Esophagus (tissue), 2 donors: ENCODE results near the gene ATP5PD. TPM values are rescaled to one million over a fixed set of nuclear protein-coding genes. Genes with fewer than 3 reads are reported as not detected.

Experiments used
- H3K27ac ChIP-seq, 2 donors: one replicate each; pipeline ENCODE4 v1.5.1; 2013; ENCODE audit warnings: low read depth in 2 of 2, mild to moderate bottlenecking in 2 of 2, inconsistent platforms in 1 of 2, low read length in 1 of 2, moderate library complexity in 1 of 2
- H3K27me3 ChIP-seq, 2 donors: one replicate each; pipeline ENCODE4 v1.6.1; 2013; ENCODE audit warnings: low read length in 2 of 2, control low read depth in 1 of 2, mild to moderate bottlenecking in 1 of 2; ENCODE audit not compliant: insufficient read depth in 2 of 2, control insufficient read depth in 1 of 2
- H3K36me3 ChIP-seq, 2 donors: one replicate each; pipeline ENCODE4 v1.6.1; 2013; ENCODE audit warnings: low read length in 1 of 2; ENCODE audit not compliant: control insufficient read depth in 2 of 2, insufficient read depth in 2 of 2
- H3K4me1 ChIP-seq, 2 donors: one replicate each; pipeline ENCODE4 v1.6.1; 2013; ENCODE audit warnings: low read length in 1 of 2; ENCODE audit not compliant: control insufficient read depth in 2 of 2, insufficient read depth in 2 of 2
- H3K4me3 ChIP-seq, 2 donors: one replicate each; pipeline ENCODE4 v1.5.1; 2013; ENCODE audit warnings: low read length in 2 of 2, mild to moderate bottlenecking in 2 of 2, low read depth in 1 of 2, moderate library complexity in 1 of 2
- H3K9me3 ChIP-seq, 2 donors: one replicate each; pipeline ENCODE4 v1.6.1; 2013; ENCODE audit warnings: mild to moderate bottlenecking in 2 of 2, low read depth in 1 of 2, low read length in 1 of 2, moderate library complexity in 1 of 2; ENCODE audit not compliant: control insufficient read depth in 2 of 2, insufficient read depth in 1 of 2
- WGBS, 2 donors: extraction: QIAGEN DNeasy Blood & Tissue Kit; methylation state at CpG; one replicate each; pipeline ENCODE4 v1.1.7; 2013; 5-methylcytosine and 5-hydroxymethylcytosine counted together
- polyA plus RNA-seq, 2 donors: library from polyadenylated mRNA; stranded (reverse); fragments of 200-250 nt; gene quantifications; one replicate each; pipeline ENCODE4 v1.2.3, GENCODE V29; 2013
- donor health status: healthy with polysubstance abuse.
- donor health status: Bipolar disorder and iron deficiency.

ATP5PD gene
- polyA plus RNA-seq, 2 donors: 465 to 697 TPM

DNA sequence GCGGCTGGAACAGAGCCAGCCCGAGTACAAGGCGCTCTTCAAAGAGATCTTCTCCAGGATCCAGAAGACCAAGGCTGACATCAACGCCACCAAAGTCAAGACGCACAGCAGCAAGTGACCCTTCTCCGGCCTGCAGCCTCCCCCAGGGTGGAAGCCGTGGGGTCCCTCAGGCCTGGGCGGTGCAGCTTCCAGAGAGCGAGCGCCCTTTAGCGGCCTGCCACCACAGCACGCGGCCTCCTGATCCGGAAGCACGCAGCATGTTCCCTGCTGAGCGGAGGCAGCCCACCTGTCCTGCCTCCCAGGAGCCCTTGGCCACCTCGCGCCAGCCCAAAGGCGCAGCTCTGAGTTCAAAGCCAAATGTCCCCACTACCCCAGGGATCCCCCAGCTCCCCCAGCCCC lies 42.8 kb downstream of the ATP5PD start:
- H3K4me3 ChIP-seq: no peak overlapping the region
- H3K4me1 ChIP-seq: no peaks in the 10 kb centered on the region
- no peaks in the 10 kb centered on the region for H3K27me3 ChIP-seq
- H3K27ac ChIP-seq: no peak overlapping the region
- WGBS, 2 donors: 94 to 95% methylated on average over 19 of the region's 19 CpGs
- H3K9me3 ChIP-seq: no peaks in the 10 kb centered on the region
- H3K36me3 ChIP-seq: peaks cover 0 to 34% of the 10 kb centered on the region in 2 donors

DNA sequence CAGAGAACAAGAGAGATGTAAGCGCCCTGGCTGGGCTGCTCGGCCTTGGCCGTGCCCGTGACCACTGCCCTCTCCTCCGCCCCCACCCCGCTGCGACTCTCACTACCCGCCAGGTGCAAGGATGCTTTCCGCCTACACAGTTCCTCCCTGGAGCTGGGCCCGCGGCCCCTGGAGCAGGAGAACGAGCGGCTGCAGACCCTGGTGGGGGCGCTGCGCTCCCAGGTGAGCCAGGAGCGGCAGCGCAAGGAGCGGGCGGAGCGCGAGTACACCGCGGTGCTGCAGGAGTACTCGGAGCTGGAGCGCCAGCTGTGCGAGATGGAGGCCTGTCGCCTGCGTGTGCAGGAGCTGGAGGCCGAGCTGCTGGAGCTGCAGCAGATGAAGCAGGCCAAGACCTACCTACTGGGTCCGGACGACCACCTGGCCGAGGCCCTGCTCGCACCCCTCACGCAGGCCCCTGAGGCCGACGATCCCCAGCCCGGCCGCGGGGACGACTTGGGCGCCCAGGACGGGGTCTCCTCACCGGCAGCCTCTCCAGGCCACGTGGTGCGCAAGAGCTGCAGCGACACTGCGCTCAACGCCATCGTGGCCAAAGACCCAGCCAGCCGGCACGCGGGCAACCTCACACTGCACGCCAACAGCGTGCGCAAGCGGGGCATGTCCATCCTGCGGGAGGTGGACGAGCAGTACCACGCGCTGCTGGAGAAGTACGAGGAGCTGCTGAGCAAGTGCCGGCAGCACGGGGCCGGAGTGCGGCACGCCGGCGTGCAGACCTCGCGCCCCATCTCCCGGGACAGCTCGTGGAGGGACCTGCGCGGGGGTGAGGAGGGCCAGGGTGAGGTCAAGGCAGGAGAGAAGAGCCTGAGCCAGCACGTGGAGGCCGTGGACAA lies 43.5 kb downstream of the ATP5PD start:
- Histone ChIP-seq H3K27ac (no peak overlapping the region), H3K9me3 (no peaks in the 10 kb centered on the region), H3K27me3 (no peaks in the 10 kb centered on the region), H3K4me3 (no peak overlapping the region), H3K4me1 (no peaks in the 10 kb centered on the region), H3K36me3 (peaks cover 0 to 34% of the 10 kb centered on the region in 2 donors)
- 90 to 91% methylated on average over 75 to 76 of the region's 76 CpGs for WGBS, 2 donors

DNA sequence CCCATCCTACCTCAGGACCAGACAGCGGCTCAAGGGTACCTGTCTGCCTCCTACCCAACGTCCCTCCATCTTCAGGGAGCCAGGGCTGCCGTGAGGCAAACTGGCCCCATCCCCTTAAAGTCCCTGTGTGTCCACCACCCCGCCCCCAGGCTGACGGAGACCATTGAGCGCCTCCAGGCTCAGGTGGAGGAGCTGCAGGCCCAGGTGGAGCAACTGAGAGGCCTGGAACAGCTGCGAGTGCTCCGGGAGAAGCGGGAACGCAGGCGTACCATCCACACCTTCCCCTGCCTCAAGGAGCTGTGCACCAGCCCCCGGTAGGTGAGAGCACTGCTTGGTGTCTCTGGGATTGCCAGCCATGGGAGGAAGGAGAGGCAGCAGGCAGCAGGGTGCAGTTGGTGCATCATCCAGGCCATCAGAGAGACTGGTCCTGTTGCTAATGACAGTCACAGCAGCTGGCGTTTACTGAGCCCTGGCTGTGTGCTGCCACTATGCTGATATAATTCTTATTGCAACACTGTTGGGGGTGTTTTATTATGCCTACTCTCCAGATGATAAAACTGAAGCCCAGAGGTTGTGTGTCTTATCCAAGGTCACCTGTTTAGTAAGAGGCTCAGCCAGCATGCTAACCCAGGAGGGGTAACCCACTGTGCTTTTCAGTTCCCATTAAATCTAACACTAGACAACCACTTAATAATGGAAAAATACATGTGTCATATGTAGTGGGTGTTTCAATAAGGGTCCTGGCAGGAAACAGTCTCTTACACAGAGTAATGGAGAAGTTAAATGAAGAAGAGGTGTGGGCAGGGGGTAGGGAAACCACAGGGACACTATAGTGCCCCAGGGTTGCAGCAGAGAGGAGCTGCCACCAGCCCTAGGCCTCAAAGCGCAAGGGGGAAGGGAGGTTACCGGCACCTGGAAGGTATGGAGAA lies 44.6 kb downstream of the ATP5PD start:
- Histone ChIP-seq H3K4me3 (no peak overlapping the region), H3K9me3 (no peaks in the 10 kb centered on the region), H3K27ac (no peak overlapping the region), H3K36me3 (peaks cover 0 to 34% of the 10 kb centered on the region in 2 donors), H3K27me3 (no peaks in the 10 kb centered on the region), H3K4me1 (no peaks in the 10 kb centered on the region)
- WGBS, 2 donors: 91 to 92% methylated on average over 15 of the region's 15 CpGs

DNA sequence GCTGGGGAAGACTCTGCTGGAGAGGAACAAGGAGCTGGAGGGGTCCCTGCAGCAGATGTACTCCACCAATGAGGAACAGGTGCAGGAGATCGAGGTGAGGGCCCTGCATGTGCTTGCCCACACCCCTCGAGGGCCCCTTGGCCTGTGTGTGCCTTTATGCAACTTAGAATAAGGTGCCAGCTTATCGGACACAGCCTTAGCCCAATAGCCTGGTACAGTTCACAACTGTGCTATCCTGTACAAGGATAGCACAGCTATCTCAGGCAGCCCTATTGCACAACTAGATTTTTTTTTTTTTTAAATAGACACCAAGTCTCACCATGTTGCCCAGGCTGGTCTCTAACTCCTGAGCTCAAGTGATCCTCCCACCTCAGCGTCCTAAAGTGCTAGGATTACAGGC lies 47.2 kb downstream of the ATP5PD start:
- H3K27me3 ChIP-seq: no peaks in the 10 kb centered on the region
- no peak overlapping the region for H3K4me3 ChIP-seq
- peaks cover 0 to 31% of the 10 kb centered on the region in 2 donors for H3K36me3 ChIP-seq
- H3K4me1 ChIP-seq: no peaks in the 10 kb centered on the region
- H3K27ac ChIP-seq: no peak overlapping the region
- WGBS, 2 donors: 82 to 86% methylated on average over 4 of the region's 4 CpGs
- no peaks in the 10 kb centered on the region for H3K9me3 ChIP-seq

DNA sequence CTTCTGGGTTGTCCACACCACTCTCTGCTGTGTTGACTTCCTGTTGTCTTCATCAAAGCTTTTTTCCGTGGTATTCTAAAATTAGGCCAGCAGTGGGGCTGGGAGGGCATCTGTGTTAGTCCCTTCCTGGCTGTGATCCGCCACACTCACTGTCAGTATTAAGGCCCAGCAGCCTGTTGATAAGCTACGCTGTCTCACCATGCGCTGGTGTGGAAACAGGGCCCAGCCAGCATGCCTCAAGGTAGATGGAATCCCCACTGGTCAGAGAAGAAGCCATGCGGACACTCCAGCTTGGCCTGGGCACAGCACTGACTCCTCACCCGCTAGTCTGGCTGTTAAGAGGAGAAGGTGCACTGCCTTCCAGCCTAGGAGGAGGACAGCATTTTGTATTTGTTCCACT lies 48.0 kb downstream of the ATP5PD start:
- 83 to 85% methylated on average over 6 of the region's 6 CpGs for WGBS, 2 donors
- Histone ChIP-seq H3K36me3 (peaks cover 0 to 27% of the 10 kb centered on the region in 2 donors), H3K9me3 (no peaks in the 10 kb centered on the region), H3K27ac (no peak overlapping the region), H3K27me3 (no peaks in the 10 kb centered on the region), H3K4me3 (no peak overlapping the region), H3K4me1 (peaks cover 0 to 1% of the 10 kb centered on the region in 2 donors)

DNA sequence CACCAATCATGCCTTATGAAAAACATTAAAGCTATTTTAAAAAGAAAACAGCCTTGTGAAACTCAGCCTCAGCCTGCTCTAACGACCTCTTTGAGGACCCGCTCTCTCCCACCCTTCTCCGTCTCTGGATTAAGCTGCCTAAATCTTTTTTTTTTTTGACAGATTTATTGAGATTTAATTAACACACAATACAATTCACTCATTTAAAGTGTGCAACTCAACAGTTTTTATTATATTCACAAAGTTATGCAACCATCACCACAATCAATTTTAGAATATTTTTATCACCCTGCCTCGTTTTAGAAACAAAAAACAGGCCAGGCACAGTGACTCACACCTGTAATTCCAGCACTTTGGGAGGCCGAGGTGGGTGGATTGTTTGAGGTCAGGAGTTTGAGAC lies 50.9 kb downstream of the ATP5PD start:
- Histone ChIP-seq H3K27ac (no peak overlapping the region), H3K9me3 (no peaks in the 10 kb centered on the region), H3K4me3 (no peak overlapping the region), H3K4me1 (peaks cover 5 to 13% of the 10 kb centered on the region in 2 donors), H3K36me3 (peaks cover 0 to 4% of the 10 kb centered on the region in 2 donors), H3K27me3 (no peaks in the 10 kb centered on the region)
- 74 to 75% methylated on average over 5 of the region's 5 CpGs for WGBS, 2 donors

DNA sequence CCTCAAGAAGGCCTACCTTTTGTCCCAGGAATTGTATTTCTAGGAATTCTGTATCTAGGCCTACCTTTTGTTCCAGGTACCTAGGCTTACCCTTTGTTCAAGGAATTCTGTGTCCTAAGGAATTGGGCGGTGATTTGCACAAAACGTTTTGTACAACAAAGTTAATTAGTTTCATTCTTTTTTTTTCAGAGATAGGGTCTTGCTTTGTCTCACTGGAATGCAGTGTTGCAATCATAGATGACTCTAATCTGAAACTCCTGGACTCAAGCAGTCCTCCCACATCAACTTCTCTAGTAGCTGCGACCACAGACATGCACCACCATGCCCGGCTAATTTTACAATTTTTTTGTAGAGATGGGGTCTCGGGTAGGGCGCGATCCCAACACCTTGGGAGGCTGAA lies 52.3 kb downstream of the ATP5PD start:
- peaks cover 0 to 3% of the 10 kb centered on the region in 2 donors for H3K36me3 ChIP-seq
- no peaks in the 10 kb centered on the region for H3K9me3 ChIP-seq
- H3K27ac ChIP-seq: no peak overlapping the region
- no peaks in the 10 kb centered on the region for H3K27me3 ChIP-seq
- no peak overlapping the region for H3K4me3 ChIP-seq
- peaks cover 5 to 13% of the 10 kb centered on the region in 2 donors for H3K4me1 ChIP-seq
- WGBS, 2 donors: 77 to 89% methylated on average over 7 of the region's 7 CpGs

DNA sequence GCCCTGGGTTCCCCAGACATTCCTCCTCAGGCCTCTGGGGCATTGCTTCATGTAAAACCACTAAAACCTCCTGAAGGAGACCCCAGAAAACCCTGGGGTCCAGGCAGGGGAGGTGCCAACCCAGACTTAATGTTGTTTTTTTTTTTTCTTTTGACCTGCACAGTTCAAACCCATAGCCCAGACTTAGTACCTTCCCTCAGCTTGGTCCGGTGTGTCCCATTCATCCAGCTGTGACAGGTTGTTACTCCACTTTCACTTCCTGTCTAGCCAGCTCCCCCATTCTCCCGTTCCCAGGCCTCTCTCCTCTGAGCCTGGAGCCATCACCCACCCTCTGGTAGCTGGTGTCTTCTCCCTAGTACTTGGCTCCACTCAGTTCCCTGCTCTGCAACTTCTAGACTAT lies 54.5 kb downstream of the ATP5PD start:
- Histone ChIP-seq H3K27me3 (no peaks in the 10 kb centered on the region), H3K9me3 (no peaks in the 10 kb centered on the region), H3K36me3 (no peaks in the 10 kb centered on the region), H3K4me3 (no peak overlapping the region), H3K4me1 (peaks cover 9 to 22% of the 10 kb centered on the region in 2 donors), H3K27ac (peak overlapping the region; percentile 69 to 82)
- WGBS, 2 donors: 34 to 42% methylated on average over 2 of the region's 2 CpGs

DNA sequence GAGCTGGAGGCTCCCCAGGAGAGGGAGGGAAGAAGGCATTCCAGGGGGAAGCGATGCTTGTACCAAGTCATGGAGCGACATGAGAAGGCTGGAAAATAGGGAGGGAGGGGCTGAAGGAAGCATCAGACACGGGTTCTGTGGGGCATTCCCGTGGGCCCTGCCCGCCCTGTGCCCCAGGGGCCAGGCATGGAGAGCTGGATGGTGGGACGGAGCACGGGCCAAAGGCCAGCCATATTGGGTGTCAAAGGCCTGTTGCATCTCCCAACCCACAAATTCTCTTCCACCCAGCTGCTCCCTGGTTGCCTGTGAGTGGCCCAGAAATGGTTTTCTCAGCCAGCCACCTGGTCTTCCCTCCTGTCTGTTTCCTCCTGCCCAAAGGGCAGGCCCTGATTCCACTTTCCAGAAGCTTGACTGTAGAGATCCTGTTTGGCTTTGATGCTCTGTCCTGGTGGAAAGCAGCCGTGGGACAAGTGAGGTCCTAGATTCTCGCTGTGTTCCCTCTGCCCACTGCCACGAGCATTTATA lies 56.1 kb downstream of the ATP5PD start:
- H3K27ac ChIP-seq: no peak overlapping the region
- no peak overlapping the region for H3K4me3 ChIP-seq
- no peaks in the 10 kb centered on the region for H3K27me3 ChIP-seq
- 84 to 87% methylated on average over 10 of the region's 10 CpGs for WGBS, 2 donors
- H3K4me1 ChIP-seq: peaks cover 9 to 22% of the 10 kb centered on the region in 2 donors
- H3K36me3 ChIP-seq: no peaks in the 10 kb centered on the region
- no peaks in the 10 kb centered on the region for H3K9me3 ChIP-seq
